Ovary (tissue), 9 donors: ENCODE measurements around the gene ZNF511. TPM values are rescaled to one million over a fixed set of nuclear protein-coding genes. Genes with fewer than 3 reads are reported as not detected.

ENCODE experiments used
- DNase-seq, 5 donors: peaks; one replicate each; pipeline ENCODE4 v3.0.0-alpha.2; 2019 to 2020
- H3K27ac ChIP-seq, 2 donors: fragments of 200-600 bp; one replicate each; pipeline versions ENCODE4 v1.5.1 to v1.8.0; 2019 to 2022
- H3K27me3 ChIP-seq: fragments of 200-600 bp; one replicate; pipeline ENCODE4 v1.8.0; 2022
- H3K36me3 ChIP-seq: fragments of 200-600 bp; sonication (generic); one replicate; pipeline ENCODE4 v1.5.1; 2019
- H3K4me1 ChIP-seq: one replicate; pipeline ENCODE4 v1.8.1; 2013; ENCODE audit warnings: mild to moderate bottlenecking, moderate library complexity; ENCODE audit not compliant: insufficient read depth
- H3K4me3 ChIP-seq: fragments of 200-600 bp; sonication (generic); one replicate; pipeline ENCODE4 v1.5.1; 2017
- H3K9me3 ChIP-seq, 2 donors: fragments of 200-600 bp in 1 of 2; sonication (generic) in 1 of 2; one replicate each; pipeline versions ENCODE4 v1.5.1 to v1.8.1; 2013 to 2019; ENCODE audit warnings: mild to moderate bottlenecking in 1 of 2, moderate library complexity in 1 of 2
- CTCF ChIP-seq, 3 donors: fragments of 450-650 bp in 2 of 3; fragments of 200-600 bp in 1 of 3; IDR thresholded peaks; one replicate each; pipeline versions ENCODE4 v1.5.1 to v1.8.0; 2016 to 2022; ENCODE audit warnings: antibody characterized with exemption in 3 of 3, mild to moderate bottlenecking in 1 of 3
- EP300 ChIP-seq: sonication (generic); formaldehyde crosslinking; IDR thresholded peaks from one replicate; pipeline ENCODE4 v1.6.1; 2017; ENCODE audit warnings: antibody characterized with exemption
- POLR2A ChIP-seq: fragments of 450-650 bp; IDR thresholded peaks from one replicate; pipeline ENCODE4 v1.6.1; 2017; ENCODE audit warnings: antibody characterized with exemption, mild to moderate bottlenecking, moderate library complexity
- WGBS, 3 donors: extraction: QIAGEN DNeasy Blood & Tissue Kit in 1 of 3; methylation state at CpG; one replicate each; pipeline versions ENCODE4 v1.1.5 to v1.1.7; 2013 to 2017; 5-methylcytosine and 5-hydroxymethylcytosine counted together
- intact Hi-C, 4 donors: fragments of 100-400 bp; cut with DNase I; formaldehyde crosslinking; loops; one replicate each; pipeline versions ENCODE4 v1.11.0 to v1.15.1; 2022 to 2023
- polyA plus RNA-seq, 2 donors: library from polyadenylated mRNA; stranded (reverse); fragments of 200-250 nt in 1 of 2; fragments of 350-450 nt in 1 of 2; fragmentation: Illumina TruSeq in 1 of 2; extraction: RNeasy Lipid Tissue Mini Kit (QIAGEN cat#74804) in 1 of 2; gene quantifications; one replicate each; pipeline ENCODE4 v1.2.3, GENCODE V29; 2013 to 2014
- total RNA-seq, 7 donors: library from RNA; depleted of rRNA in 2 of 7; stranded (reverse); fragments of >200 nt in 2 of 7; fragmentation: NEBNext Ultra II Directional in 3 of 7; extraction: Animal tissue kit (Norgen Biotek cat#: 25700) in 3 of 7; gene quantifications; one replicate each; pipeline versions ENCODE4 v1.1.0 to v1.2.4, GENCODE V29; 2016 to 2023
- donor health status: DM: no; HTN: no; CAD: no; lungs with moderate emphysema.
- donor health status: DM: no; HTN: no; CAD: no.
- donor health status: Bipolar disorder and iron deficiency.
- donor health status: DM: yes; HTN: yes; CAD: no.
- donor health status: DM: no; HTN: no; CAD: no.
- donor health status: DM: yes; HTN: yes; CAD: no.

Gene ZNF511
- total and polyA plus RNA-seq, 9 donors = 16.3 to 64.8 (median 46.8) TPM

- DNase-seq = no peak
- no peak for TF ChIP-seq CTCF (IDR thresholded peaks at IDR 0.05)
- no peak for TF ChIP-seq EP300
- TF ChIP-seq POLR2A = no peak
- intact Hi-C loops = no loop called here
- WGBS, 3 donors = 88 to 93% (median 92%) methylated on average over 10 of the region's 10 CpGs
- Histone ChIP-seq H3K4me3 (no peak overlapping the region), H3K27ac (no peak overlapping the region), H3K36me3 (no peaks in the 10 kb centered on the region), H3K4me1 (no peaks in the 10 kb centered on the region), H3K27me3 (no peaks in the 10 kb centered on the region), H3K9me3 (no peaks in the 10 kb centered on the region)
Measured at GRCh38 chr10:133293810-133294119, 14.9 kb upstream of the ZNF511 start.

GRCh38 chr10:133294189-133294588, 14.5 kb upstream of the ZNF511 start:
- Histone ChIP-seq H3K4me1 (no peaks in the 10 kb centered on the region), H3K36me3 (no peaks in the 10 kb centered on the region), H3K27ac (no peak overlapping the region), H3K9me3 (no peaks in the 10 kb centered on the region), H3K4me3 (no peak overlapping the region), H3K27me3 (no peaks in the 10 kb centered on the region)
- intact Hi-C loops = no loop called here
- WGBS, 3 donors = 86 to 91% (median 88%) methylated on average over 15 of the region's 15 CpGs
- TF ChIP-seq CTCF (IDR thresholded peaks at IDR 0.05) = no peak
- TF ChIP-seq EP300 = no peak
- DNase-seq = no peak

- intact Hi-C loops = no loop called here
- TF ChIP-seq CTCF (IDR thresholded peaks at IDR 0.05) (no peak), EP300 (no peak), POLR2A (no peak)
- no peak for DNase-seq
Measured at GRCh38 chr10:133295426-133296320, 13.0 kb upstream of the ZNF511 start.

GRCh38 chr10:133297504-133297903, 11.2 kb upstream of the ZNF511 start:
- TF ChIP-seq POLR2A = no peak
- TF ChIP-seq EP300 = no peak
- no peak for TF ChIP-seq CTCF (IDR thresholded peaks at IDR 0.05)
- no peak overlapping the region for H3K4me3 ChIP-seq
- no peak overlapping the region for H3K27ac ChIP-seq
- intact Hi-C loops = no loop called here
- no peaks in the 10 kb centered on the region for H3K36me3 ChIP-seq
- no peaks in the 10 kb centered on the region for H3K9me3 ChIP-seq
- H3K27me3 ChIP-seq = no peaks in the 10 kb centered on the region
- WGBS, 3 donors = 87 to 92% (median 91%) methylated on average over 10 of the region's 10 CpGs
- DNase-seq = no peak
- no peaks in the 10 kb centered on the region for H3K4me1 ChIP-seq

More at GRCh38 chr10:133295426-133296320, 13.0 kb upstream of the ZNF511 start:
- no peaks in the 10 kb centered on the region for H3K27me3 ChIP-seq
- no peaks in the 10 kb centered on the region for H3K9me3 ChIP-seq
- no peak overlapping the region for H3K27ac ChIP-seq
- no peak overlapping the region for H3K4me3 ChIP-seq
- no peaks in the 10 kb centered on the region for H3K36me3 ChIP-seq
- WGBS, 3 donors = 87 to 90% (median 87%) methylated on average over 42 of the region's 42 CpGs
- H3K4me1 ChIP-seq = no peaks in the 10 kb centered on the region
